Osteoblast (primary cell): ENCODE measurements around the gene HOXA2. TPM values are rescaled to one million over a fixed set of nuclear protein-coding genes. Genes with fewer than 3 reads are reported as not detected.

Source experiments
- DNase-seq: peaks from one replicate; pipeline ENCODE4 v3.0.0; 2011; ENCODE audit warnings: low spot score, mixed read lengths; ENCODE audit not compliant: insufficient read length; ENCODE audit errors: missing footprints
- H2AFZ ChIP-seq: 2 replicates; pipeline ENCODE4 v1.6.0; 2011; ENCODE audit warnings: mild to moderate bottlenecking, low read length
- H3K27ac ChIP-seq: 2 replicates; pipeline ENCODE4 v1.5.1; 2011; ENCODE audit warnings: mild to moderate bottlenecking, low read depth, low read length, moderate library complexity
- H3K27me3 ChIP-seq: 2 replicates; pipeline ENCODE4 v1.6.0; 2012; ENCODE audit warnings: mild to moderate bottlenecking, control low read depth, inconsistent platforms, low read length, moderate library complexity; ENCODE audit not compliant: insufficient read depth
- H3K36me3 ChIP-seq: 2 replicates; pipeline ENCODE4 v1.5.1; 2011; ENCODE audit warnings: mild to moderate bottlenecking, low read length, control low read depth, moderate library complexity; ENCODE audit not compliant: insufficient read depth
- H3K4me1 ChIP-seq: 2 replicates; pipeline ENCODE4 v1.5.1; 2011; ENCODE audit warnings: mild to moderate bottlenecking, low read length, control low read depth, moderate library complexity; ENCODE audit not compliant: insufficient read depth
- H3K4me2 ChIP-seq: 2 replicates; pipeline ENCODE4 v1.6.0; 2011; ENCODE audit warnings: mild to moderate bottlenecking, low read length; ENCODE audit not compliant: insufficient read depth
- H3K4me3 ChIP-seq: fragments of 200-600 bp; sonication (generic); 3 replicates; pipeline ENCODE4 v1.5.1; 2012; ENCODE audit warnings: mild to moderate bottlenecking, low read length, inconsistent platforms; ENCODE audit not compliant: insufficient read depth
- H3K79me2 ChIP-seq: 2 replicates; pipeline ENCODE4 v1.6.0; 2012; ENCODE audit warnings: mild to moderate bottlenecking, low read length, control low read depth, inconsistent platforms; ENCODE audit not compliant: insufficient read depth
- H3K9me3 ChIP-seq: 2 replicates; pipeline ENCODE4 v1.5.1; 2011; ENCODE audit warnings: low read depth, low read length, control low read depth
- H4K20me1 ChIP-seq: 2 replicates; pipeline ENCODE4 v1.6.0; 2012; ENCODE audit warnings: mild to moderate bottlenecking, low read length, control low read depth; ENCODE audit not compliant: insufficient read depth
- CTCF ChIP-seq: IDR thresholded peaks from 2 replicates; pipeline ENCODE4 v1.5.1; 2011; ENCODE audit warnings: mild to moderate bottlenecking, low read depth, low read length, moderate library complexity; ENCODE audit errors: extremely low read depth
- total RNA-seq: library from RNA; depleted of rRNA; stranded (reverse); fragments of >200 nt; gene quantifications from 2 replicates; pipeline ENCODE4 v1.2.3, GENCODE V29; 2012

Gene HOXA2
- total RNA-seq, 1 donor = 0.36 TPM

GRCh38 chr7:27128034-27128433 lies 25.6 kb upstream of the HOXA2 start:
- H3K4me1 ChIP-seq = peaks cover 11% of the 10 kb centered on the region
- peaks cover 28% of the 10 kb centered on the region for H3K79me2 ChIP-seq

GRCh38 chr7:27126596-27127327 lies 24.3 kb upstream of the HOXA2 start:
- Histone ChIP-seq H3K4me3 (no peak overlapping the region), H3K79me2 (peaks cover 17% of the 10 kb centered on the region), H2AFZ (no peak overlapping the region), H3K36me3 (peaks cover 5% of the 10 kb centered on the region), H3K4me2 (no peak overlapping the region), H3K27me3 (no peaks in the 10 kb centered on the region), H3K4me1 (peaks cover 10% of the 10 kb centered on the region), H3K9me3 (no peaks in the 10 kb centered on the region), H4K20me1 (peaks cover 4% of the 10 kb centered on the region), H3K27ac (no peak overlapping the region)
- TF ChIP-seq CTCF = no peak
- peak; percentile 21 for DNase-seq

More at GRCh38 chr7:27128034-27128433, 25.6 kb upstream of the HOXA2 start:
- DNase-seq = peak; percentile 66
- Histone ChIP-seq H3K36me3 (no peaks in the 10 kb centered on the region), H3K9me3 (no peaks in the 10 kb centered on the region), H3K4me3 (no peak overlapping the region), H4K20me1 (no peaks in the 10 kb centered on the region), H3K27me3 (no peaks in the 10 kb centered on the region), H3K4me2 (no peak overlapping the region), H2AFZ (no peak overlapping the region), H3K27ac (no peak overlapping the region)
- no peak for TF ChIP-seq CTCF

GRCh38 chr7:27125986-27126394 lies 23.5 kb upstream of the HOXA2 start:
- Histone ChIP-seq H3K36me3 (peaks cover 9% of the 10 kb centered on the region), H2AFZ (no peak overlapping the region), H3K27ac (no peak overlapping the region), H3K9me3 (no peaks in the 10 kb centered on the region), H3K4me1 (peaks cover 4% of the 10 kb centered on the region), H3K4me3 (no peak overlapping the region), H4K20me1 (peaks cover 4% of the 10 kb centered on the region), H3K27me3 (no peaks in the 10 kb centered on the region), H3K4me2 (no peak overlapping the region), H3K79me2 (peaks cover 12% of the 10 kb centered on the region)
- DNase-seq = peak; percentile 78
- TF ChIP-seq CTCF = no peak

GRCh38 chr7:27124902-27125689 lies 22.6 kb upstream of the HOXA2 start:
- TF ChIP-seq CTCF = no peak
- Histone ChIP-seq H3K4me2 (no peak overlapping the region), H2AFZ (no peak overlapping the region), H4K20me1 (peaks cover 4% of the 10 kb centered on the region), H3K4me1 (peaks cover 4% of the 10 kb centered on the region), H3K36me3 (peaks cover 9% of the 10 kb centered on the region), H3K27ac (no peak overlapping the region), H3K4me3 (no peak overlapping the region), H3K9me3 (no peaks in the 10 kb centered on the region), H3K27me3 (no peaks in the 10 kb centered on the region), H3K79me2 (peaks cover 12% of the 10 kb centered on the region)
- no peak for DNase-seq
